NCI-H345 treated with DMSO at 0.1 percent for 48 hours (cell line): ENCODE results near the gene SLX4IP.
A peak's percentile ranks its signal among the peaks of the same experiment; 100 is the strongest.

Source experiments
- DNase-seq: peaks from one replicate; lab custom pipeline; 2025; ENCODE audit not compliant: unreplicated experiment; lab: John Stamatoyannopoulos, UW

The SLX4IP gene

GRCh38 chr20:10519361-10520046 is 84.4 kb downstream of the SLX4IP start:
- no peak for DNase-seq

DNA sequence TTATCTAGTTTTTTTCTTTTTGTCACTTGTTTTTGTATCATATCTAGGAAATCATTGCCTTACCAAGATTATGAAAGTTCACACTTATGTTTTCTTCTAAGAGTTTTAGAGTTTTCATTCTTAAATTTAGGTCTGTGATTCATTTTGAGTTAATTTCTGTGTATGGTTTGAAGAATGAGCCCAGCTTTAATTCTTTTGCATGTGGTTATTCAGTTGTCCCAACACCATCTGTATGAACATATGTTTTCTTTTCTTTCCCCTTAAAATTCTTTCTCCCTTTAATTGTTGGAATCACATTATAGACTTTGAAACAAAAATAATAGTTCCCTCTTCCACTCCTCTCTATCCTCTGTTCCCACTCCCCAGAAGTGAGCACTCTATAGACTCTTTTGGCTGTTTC is 85.4 kb downstream of the SLX4IP start:
- no peak for DNase-seq

DNA sequence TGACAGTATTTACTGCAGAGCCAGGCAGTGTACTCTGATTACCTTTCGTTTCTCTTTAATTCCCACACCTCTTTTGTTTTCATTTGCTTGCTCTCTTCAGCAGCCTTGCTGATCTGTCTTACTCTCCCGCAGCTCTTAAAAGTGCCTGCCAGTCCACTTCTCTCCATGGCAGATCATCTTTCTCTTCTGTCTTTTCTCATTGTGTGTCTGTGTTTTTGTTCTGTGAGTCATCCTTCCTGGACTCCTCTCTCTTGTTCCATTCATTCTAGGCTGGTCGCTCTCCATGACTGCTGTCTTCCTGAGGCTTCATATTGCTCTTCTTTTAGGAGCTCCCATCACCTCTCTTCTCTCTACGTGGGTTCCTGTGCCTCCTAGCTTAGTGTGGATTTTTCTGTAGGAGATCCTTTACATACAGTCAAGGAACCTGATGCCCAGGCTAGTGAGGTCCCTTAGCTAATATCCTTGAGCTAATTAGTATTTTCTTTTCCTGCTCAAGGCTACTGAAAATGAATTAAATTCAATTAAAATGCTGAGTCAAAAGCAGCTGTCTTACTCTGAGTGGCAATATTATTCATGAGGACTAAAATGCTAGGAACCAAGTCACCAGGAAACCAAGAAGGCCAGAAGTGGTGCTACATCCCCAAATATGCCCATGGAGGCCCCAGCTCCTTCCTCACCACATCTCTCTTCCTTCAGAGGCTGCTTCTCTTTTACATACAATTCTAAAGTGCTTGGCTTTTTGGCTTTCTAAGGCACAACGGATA is 86.1 kb downstream of the SLX4IP start:
- DNase-seq = peak; percentile 76

- DNase-seq = no peak
Observed at GRCh38 chr20:10521836-10522235, 86.7 kb downstream of the SLX4IP start.

DNA sequence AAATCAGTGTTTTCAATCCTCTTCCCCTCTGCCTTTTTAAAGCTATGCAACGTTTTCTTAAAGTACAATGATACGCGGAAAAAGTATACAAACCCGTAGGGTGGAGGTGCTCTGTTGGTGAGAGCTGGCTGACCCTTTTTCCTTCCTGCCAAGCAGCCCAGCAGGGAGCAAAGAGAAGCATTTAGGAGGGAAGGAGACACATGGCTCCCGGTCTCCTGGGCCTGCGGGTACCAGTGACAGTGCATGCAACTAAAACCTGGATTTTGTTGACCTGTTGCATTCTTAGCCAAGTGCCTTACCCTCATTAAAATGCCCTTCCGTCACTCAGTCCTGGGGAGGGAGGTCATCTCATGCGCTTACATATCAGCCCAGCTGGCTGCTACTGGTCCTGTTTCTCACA is 87.2 kb downstream of the SLX4IP start:
- no peak for DNase-seq

DNA sequence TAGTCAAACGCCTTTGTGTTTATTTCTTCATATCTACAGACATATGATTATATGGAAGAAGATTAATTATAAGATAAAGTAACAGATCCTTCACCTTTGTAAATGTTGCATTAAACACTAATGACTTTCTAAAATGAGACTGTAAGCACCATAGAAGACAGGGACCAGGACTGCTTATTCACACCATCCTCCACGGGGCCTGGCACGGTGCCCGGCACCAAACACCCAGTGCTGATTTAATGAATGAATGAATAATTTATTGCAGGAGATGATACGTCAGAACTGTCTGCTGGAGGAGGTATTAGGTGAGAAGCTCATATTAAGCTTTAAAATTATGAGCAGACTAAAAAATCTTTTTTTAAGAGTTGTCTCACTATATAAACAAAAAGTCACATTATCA is 88.3 kb downstream of the SLX4IP start:
- peak; percentile 82 for DNase-seq

DNA sequence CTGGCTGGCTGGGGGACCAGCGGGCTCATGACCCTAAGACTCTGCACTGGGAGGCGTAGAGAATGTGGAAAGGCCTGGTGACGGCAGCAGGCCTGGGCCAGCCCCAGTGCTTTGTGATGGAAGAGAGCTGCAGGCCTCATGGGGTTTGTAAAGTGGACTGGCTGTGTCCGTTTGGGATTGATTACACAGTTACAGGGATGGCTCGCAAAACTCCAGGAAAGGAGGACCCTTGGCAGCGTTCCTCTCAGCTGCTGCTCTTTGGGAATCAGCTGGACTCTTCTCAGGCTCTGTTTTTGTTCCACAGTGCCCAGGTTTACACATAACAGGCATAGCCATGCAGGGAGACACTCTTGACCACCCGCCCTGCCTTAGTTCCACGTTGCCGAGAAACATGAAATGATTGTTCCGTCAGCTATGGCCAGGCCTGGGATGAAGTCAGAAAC is 89.0 kb downstream of the SLX4IP start:
- peak; percentile 76 for DNase-seq

GRCh38 chr20:10524643-10525042 is 89.5 kb downstream of the SLX4IP start:
- peak; percentile 17 for DNase-seq

- DNase-seq = no peak
Observed at GRCh38 chr20:10527781-10528180, 92.7 kb downstream of the SLX4IP start.

GRCh38 chr20:10530883-10531282 is 95.8 kb downstream of the SLX4IP start:
- no peak for DNase-seq

DNA sequence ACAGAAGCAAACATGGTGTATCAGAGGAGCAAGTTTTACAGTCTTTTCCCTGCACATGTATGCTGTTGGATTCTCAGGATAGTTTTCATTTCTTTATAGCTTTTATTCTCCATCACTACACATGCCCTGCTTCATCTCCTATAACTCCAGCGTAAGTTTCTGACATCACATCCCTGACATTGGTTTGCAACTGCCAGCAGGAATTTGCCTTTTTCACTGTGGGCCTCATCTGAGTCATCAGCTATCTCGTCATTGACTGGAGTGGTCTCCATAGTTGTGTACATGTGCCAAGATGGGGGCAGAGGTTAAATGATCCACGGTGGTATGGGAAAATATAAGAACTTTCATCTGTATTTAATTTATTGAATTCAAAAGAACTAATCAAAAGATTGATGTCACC is 96.7 kb downstream of the SLX4IP start:
- DNase-seq = no peak

- no peak for DNase-seq
Observed at GRCh38 chr20:10532361-10532760, 97.3 kb downstream of the SLX4IP start.

GRCh38 chr20:10536531-10536930 is 101.4 kb downstream of the SLX4IP start:
- DNase-seq = peak; percentile 37

GRCh38 chr20:10537850-10538480 is 102.9 kb downstream of the SLX4IP start:
- no peak for DNase-seq

- no peak for DNase-seq
Observed at GRCh38 chr20:10538768-10539167, 103.7 kb downstream of the SLX4IP start.

DNA sequence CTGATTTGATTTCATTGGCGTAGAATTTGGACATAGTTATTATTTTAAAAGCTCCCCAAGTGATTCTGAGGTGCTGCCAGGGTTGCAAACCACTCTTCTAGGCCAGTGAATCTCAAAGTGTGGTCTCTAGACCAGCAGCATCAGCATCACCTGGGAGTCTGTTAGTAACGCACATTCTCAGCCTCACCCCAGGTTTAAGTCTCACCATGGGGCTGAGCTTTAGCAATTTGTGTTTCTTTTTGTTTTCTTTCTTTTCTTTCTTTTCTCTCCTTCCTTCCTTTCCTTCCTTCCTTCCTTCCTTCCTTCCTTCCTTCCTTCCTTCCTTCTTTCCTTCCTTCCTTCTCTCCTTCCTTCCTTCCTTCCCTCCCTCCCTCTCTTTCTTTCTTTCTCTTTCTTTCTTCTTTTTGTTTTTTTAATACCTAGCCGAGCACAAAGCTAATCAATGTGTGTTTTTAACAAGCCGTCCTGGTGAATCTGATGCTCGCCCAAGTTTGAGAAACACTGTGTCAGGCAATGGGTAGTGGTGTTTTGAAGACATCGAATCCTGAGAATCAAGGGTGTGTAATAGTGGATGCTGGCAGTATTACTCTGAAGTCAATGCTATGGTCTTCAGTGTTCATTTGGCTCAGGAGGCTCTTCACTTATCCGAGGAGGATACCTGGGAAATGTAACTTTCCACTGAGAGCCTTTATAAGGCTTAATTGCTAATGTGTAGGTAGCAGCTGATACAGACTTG is 104.9 kb downstream of the SLX4IP start:
- no peak for DNase-seq

DNA sequence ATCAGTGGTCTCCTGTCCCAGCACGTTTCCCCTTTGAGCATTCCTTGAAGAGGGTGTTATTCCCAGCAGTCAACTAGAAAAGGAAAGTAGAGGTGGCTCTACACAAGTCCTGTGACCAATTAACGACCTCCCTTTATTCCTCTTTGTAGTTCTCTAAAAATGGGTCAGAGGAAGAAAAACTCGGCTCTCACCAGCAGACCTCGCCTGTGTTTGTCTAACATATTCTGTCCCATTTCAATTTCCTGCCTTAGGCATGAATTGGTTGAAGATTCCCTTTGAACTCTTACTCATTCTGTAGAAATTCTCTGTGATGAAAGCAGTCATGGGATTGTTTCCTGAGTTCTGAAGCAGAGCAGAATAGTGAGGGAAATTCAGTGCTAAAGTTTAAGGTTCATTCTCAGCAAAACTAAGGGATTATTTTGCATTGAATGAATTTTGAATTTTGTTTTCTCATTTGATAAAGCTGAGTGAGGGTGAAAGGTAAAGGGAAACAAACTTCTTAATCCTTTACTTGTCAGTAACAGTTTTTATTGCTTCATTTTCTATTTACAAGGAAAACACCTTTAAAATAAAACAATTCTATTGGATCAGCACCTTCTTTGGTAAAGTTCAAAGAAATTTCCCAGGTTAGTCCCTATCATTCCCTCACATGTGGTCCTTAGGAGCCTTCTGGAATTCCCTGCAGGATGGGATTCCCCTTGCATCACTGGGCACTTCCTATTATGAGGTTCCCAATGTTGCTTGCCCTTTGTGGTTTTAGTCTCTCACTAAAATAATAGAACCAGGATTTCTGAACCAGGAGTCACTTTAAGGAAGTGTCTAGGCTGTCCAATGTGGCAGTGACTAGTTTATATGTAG is 105.8 kb downstream of the SLX4IP start:
- DNase-seq = no peak

DNA sequence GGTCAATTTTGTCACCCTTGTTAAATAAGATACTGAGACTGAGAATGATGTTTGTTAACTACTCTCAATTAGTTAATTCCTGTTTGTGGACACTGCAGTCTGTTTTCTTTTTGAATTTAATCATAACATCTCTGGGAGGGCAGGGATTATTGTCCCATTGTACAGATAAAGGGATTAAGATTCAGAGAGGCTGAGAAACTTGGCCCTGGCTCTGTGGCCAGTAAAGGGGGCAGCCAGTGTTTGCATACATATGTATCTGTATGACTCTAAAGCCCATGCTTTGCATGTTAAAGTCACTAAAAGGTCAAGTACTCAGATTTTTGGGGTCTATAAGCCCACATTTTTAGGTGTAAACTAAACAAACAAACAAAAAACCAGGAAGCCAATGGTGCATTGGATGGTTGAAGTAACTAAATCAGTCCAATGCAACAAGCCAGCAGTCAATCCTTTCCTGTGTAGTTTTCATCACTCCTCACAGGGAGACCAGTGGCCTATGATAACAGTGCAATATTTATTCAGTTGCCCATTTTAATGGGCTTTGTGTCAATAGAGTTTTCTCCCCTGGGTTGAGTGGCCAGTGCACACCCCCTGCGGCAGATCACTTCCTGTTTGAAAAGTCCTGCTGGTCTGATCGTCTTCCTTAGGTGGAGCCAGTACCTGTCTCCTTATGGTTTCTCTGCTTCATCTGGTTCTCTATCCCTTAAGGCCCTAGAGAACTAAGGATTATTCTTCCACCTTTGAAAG is 106.7 kb downstream of the SLX4IP start:
- no peak for DNase-seq

- no peak for DNase-seq
Observed at GRCh38 chr20:10542442-10542841, 107.3 kb downstream of the SLX4IP start.

DNA sequence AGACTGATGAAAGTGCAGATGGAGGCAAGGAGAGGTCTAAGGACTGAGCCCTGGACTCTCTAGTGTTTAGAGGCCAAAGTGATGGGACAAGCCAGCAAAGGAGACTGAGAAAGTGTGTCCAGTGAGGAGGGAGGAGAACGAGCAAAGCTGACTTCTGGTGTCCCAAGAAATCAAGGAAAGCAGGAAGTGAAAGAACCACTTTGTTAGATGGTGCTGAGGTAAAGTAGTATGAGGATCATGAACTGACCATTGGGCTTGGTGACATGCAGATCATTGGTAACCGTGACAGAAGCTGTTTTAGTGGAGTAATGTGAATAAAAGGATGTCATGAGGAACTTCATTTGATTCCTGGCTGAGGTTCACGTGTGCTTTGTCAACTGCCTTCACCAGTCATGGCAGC is 108.4 kb downstream of the SLX4IP start:
- DNase-seq = no peak
